BE2C (cell line): Measurements from ENCODE around the gene SBF2.

Experiments
- DNase-seq: peaks from one replicate; pipeline ENCODE4 v3.0.0-alpha.2; 2020
- H3K27me3 ChIP-seq: fragments of 250-450 bp; sonication (Bioruptor Pico); 2 replicates; pipeline ENCODE4 v1.5.1; 2020; ENCODE audit warnings: mild to moderate bottlenecking
- H3K36me3 ChIP-seq: fragments of 250-450 bp; sonication (Bioruptor Pico); 2 replicates; pipeline ENCODE4 v1.5.1; 2020; ENCODE audit warnings: mild to moderate bottlenecking
- H3K4me1 ChIP-seq: fragments of 250-450 bp; sonication (Bioruptor Pico); 2 replicates; pipeline ENCODE4 v1.5.1; 2020
- H3K4me3 ChIP-seq: 2 replicates; pipeline ENCODE4 v1.5.1; 2011; ENCODE audit warnings: low read depth, low read length
- H3K9me3 ChIP-seq: fragments of 250-450 bp; sonication (Bioruptor Pico); 2 replicates; pipeline ENCODE4 v1.5.1; 2020
- CTCF ChIP-seq: IDR thresholded peaks from 2 replicates; pipeline ENCODE4 v1.5.1; 2012; ENCODE audit warnings: mild to moderate bottlenecking, low read depth, low read length

The SBF2 gene

GRCh38 chr11:9761441-9761945 lies 532.5 kb downstream of the SBF2 start:
- DNase-seq = no peak
- Histone ChIP-seq H3K4me3 (no peak overlapping the region), H3K36me3 (no peaks in the 10 kb centered on the region), H3K27me3 (no peaks in the 10 kb centered on the region), H3K9me3 (no peaks in the 10 kb centered on the region), H3K4me1 (peaks cover 21% of the 10 kb centered on the region)
- no peak for TF ChIP-seq CTCF

GRCh38 chr11:9760193-9760575 lies 533.8 kb downstream of the SBF2 start:
- Histone ChIP-seq H3K36me3 (no peaks in the 10 kb centered on the region), H3K27me3 (no peaks in the 10 kb centered on the region), H3K4me1 (peaks cover 12% of the 10 kb centered on the region), H3K4me3 (no peak overlapping the region), H3K9me3 (no peaks in the 10 kb centered on the region)
- TF ChIP-seq CTCF = no peak
- DNase-seq = no peak

- Histone ChIP-seq H3K9me3 (no peaks in the 10 kb centered on the region), H3K36me3 (no peaks in the 10 kb centered on the region), H3K4me3 (no peak overlapping the region), H3K27me3 (no peaks in the 10 kb centered on the region), H3K4me1 (peaks cover 6% of the 10 kb centered on the region)
- peak; percentile 53 for DNase-seq
- TF ChIP-seq CTCF = no peak
Measured at GRCh38 chr11:9759519-9760192, 534.4 kb downstream of the SBF2 start.

- H3K36me3 ChIP-seq = no peaks in the 10 kb centered on the region
- TF ChIP-seq CTCF = peak; percentile 6; the same call in 1 of the 2 replicates
- no peaks in the 10 kb centered on the region for H3K27me3 ChIP-seq
- peaks cover 6% of the 10 kb centered on the region for H3K4me1 ChIP-seq
- DNase-seq = peak; percentile 66
- no peaks in the 10 kb centered on the region for H3K9me3 ChIP-seq
- H3K4me3 ChIP-seq = peak overlapping the region; percentile 68
Measured at GRCh38 chr11:9758637-9759518, 535.1 kb downstream of the SBF2 start.

GRCh38 chr11:9757809-9758636 lies 536.0 kb downstream of the SBF2 start:
- TF ChIP-seq CTCF = no peak; the same call in 1 of the 2 replicates
- H3K9me3 ChIP-seq = no peaks in the 10 kb centered on the region
- peaks cover 6% of the 10 kb centered on the region for H3K4me1 ChIP-seq
- no peaks in the 10 kb centered on the region for H3K27me3 ChIP-seq
- H3K4me3 ChIP-seq = peak overlapping the region; percentile 68
- DNase-seq = peak; percentile 85
- no peaks in the 10 kb centered on the region for H3K36me3 ChIP-seq
